Raji (cell line): ENCODE data around the gene CMTM5.

Experiments
- POLR2A ChIP-seq: IDR thresholded peaks from 2 replicates; pipeline ENCODE4 v1.6.1; 2011; ENCODE audit warnings: low read depth, low read length, control low read depth; ENCODE audit not compliant: insufficient read depth

Gene CMTM5

DNA sequence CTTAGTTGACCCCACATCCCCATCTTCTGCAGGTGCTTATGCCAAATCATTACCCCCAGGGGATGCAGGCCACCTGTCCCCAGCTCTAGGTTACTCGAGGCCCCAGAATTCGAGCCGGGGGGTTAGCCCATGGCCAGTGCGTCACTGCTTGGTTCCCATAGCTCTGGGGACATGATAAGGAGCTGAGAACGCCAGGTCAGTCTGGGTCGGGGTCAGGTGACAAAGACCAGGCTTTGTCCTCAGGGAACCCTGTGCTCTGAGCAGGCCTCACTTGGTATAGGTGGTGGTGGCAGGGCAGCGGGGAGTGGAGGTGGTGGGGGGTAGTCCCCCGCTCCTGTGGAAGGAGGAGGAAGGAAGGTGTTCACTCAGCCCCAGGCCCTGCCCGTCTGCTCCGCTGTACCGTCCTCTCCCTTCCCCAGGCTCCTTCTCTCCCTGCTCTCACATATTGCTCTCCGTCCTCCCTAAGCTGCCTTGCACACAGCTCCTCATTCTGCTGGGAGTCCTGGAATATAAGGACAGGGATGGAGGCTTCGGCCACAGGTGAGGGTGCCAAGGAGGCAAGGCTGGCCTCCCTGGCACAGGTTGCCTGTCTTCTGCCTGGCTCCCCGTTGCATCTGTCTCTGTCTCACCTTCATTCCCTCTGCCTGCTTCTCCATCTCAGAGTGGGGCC lies 33.3 kb downstream of the CMTM5 start:
- TF ChIP-seq POLR2A: no peak

DNA sequence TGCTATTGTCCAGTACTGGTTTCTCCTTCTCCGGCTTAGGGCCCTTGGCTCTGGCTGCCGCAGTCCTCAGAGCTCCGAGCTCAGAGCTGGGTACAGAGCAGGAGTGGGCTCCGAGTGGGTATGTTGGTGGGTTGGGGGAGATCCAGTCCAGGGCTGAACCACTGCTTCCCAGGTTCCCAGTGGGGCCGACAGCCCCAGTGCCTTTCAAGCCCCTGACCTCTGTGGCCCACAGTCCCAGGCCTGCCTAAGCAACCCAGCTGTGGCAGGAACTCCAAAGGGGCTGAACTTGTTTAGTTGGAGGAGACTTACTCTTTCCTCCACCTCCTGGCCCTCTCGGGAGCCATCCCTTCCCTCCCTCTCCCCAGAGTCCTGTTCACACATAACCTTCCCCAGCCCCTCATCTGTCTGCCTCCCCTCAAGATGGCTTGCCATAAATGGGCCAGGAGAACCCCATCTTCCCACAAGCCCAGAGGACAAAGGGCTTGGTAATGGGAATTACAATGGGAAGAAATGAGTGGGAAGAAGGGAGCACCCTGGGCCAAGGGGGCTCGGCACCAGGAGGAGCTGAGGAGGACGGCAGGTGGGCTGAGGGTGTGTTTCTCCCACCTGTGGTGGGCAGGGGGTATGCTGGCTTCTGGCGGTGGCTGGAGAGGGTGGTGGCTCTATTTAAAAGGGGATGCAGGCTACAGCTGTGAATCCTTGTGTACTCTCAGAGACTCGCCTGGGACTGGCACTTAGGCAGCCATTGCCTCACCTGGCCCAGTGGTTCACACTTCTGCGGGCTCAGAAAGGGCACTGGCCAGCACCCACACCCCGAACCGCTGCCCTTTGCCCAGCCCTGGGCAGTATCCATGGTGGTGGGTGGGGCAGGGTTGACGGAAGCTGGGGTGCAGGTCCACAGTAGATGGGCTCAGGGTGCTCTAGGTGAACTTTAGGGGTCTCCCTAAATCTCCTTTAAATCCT lies 35.0 kb downstream of the CMTM5 start:
- no peak for TF ChIP-seq POLR2A

DNA sequence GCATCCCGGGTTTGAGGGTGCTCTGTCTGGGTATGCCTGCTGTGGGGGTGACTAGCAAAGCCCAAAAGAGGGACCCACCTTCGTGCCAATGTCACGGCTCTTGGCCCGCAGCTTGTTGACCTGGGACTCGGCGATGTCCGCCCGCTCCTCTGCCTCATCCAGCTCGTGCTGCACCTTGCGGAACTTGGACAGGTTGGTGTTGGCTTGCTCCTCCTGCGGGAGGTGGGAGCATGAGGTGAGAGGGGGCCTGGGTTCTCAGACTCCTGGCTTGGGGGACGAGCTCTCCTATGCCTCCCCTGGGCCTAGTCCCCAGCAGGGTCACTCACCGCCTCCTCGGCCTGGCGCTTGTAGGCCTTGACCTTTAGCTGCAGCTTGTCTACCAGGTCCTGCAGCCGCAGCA lies 36.8 kb downstream of the CMTM5 start:
- TF ChIP-seq POLR2A: no peak

DNA sequence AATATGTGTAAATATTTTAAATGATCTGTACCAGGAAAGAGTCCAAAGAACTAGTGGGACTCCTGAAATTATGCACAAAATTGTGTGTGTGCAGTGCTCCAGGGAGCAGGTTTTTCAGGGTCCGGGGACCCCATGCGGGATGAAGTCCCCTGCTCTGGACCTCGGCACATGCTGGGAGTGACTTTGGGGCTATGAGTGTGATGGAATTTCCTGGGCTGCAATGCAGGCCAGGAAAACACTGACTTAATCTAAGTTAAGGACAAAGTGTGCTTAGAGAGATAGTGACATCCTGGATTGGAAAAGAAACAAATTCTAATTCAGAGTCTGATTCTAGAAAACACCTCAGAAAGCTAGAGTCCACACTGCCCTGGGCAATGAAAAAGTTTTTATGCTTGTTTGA lies 37.4 kb downstream of the CMTM5 start:
- TF ChIP-seq POLR2A: no peak

DNA sequence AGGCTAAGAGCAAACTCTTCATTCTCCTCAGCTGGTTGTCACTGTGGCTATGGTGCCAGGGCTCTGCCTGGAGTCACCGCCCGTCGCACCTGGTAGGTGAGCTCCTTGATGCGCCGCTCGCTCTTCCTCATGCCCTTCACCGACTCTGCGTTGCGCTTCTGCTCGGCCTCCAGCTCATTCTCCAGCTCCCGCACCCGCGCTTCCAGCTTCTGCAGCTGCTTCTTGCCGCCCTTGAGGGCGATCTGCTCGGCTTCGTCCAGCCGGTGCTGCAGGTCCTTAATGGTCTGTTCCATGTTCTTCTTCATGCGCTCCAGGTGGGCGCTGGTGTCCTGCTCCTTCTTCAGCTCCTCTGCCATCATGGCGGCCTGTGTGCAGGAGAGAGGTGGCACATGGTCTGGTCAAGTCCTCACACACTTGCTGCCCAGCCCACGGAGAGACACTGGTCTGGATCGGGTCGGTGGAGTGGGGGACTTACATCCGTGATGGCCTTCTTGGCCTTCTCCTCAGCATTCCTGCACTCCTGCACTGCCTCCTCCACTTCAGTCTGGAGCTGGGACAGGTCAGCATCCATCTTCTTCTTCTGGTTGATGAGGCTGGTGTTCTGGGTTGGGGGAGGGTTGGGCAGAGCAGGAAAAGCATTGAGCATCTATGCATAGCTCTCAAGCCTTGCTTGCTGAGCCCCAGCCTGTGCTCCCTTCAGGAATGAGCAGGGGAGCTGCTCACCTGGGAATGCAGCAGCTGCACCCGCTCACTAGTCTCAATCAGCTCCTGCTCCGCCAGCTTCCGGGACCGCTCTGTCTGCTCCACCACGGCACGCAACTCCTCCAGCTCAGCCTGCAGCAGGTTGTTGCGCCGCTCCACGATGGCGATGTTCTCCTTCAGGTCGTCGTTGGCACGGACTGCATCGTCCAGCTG lies 38.3 kb downstream of the CMTM5 start:
- no peak for TF ChIP-seq POLR2A

DNA sequence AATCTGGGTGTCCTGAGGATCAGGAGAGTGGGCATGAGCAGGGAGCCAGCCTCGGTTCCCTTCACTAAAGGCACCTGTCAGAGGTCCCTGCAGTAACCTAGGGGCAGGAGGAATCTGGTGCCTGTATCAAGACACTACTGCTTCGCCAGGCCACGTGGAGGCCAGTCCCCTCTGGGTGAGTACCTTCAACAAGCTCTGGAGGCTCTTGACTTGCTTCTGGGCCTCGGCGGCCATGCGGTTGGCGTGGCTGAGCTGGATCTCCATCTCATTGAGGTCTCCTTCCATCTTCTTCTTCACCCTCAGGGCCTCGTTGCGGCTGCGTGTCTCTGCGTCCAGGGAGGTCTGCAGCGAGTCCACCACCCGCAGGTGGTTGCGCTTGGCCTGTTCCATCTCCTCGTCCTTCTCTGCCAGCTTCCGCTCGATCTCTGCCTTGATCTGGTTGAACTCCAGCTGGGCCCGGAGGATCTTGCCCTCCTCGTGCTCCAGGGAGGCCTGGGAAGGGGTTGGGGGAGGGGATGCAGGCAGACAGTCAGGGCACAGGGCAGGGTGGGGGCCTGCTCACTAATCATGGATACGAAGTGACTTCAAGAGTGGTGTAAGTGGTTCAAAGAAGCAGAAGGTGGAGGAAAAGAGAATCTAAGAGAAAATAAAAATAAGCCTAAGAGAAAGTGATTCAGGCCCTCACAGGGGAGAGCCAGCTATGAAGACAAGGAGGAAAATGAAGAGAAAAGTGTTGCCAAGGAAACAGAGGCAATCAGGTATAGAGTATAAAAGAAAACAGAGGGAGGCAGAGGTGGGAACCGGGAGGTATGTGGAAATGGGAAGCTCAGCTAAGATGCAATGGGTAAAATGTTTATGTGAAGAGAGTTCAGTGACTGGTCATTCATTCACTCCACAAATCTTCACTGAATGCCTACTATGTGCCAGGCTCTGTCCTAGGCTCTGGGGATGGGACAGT lies 39.3 kb downstream of the CMTM5 start:
- no peak for TF ChIP-seq POLR2A

DNA sequence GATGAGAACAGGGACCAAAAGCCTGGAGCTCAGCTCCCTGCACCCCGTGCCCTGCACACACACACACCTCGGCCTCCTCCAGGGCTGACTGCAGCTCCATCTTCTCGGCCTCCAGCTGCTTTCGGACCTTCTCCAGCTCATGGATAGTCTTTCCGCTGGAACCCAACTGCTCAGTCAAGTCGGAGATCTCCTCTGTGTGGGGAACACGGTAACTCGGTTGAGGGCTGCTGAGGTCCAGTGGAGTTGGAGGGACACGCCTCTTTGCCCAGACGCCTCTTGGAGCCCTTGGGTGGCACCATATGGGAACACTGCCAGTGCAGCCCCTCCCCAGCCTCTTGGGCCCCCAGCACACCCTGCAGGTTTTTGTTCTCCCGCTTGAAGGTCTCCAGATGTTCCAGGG lies 40.0 kb downstream of the CMTM5 start:
- no peak for TF ChIP-seq POLR2A

DNA sequence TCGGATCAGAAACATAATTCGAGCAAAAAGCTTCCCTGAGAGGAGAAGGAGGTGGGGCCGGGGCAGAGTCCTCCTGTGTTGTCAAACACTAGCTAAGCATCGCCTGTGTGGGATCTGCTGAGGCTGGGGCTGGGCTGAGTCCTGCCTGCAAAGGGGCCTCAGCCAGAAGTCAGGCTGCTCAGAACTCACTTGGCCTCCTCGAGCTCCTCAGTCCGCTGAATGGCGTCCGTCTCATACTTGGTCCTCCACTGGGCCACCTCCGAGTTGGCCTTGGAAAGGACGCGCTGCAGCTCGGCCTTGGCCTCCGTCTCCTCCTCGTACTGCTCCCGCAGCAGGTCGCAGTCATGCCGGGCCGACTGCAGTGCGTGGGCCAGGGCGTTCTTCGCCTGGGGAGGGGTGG lies 41.2 kb downstream of the CMTM5 start:
- TF ChIP-seq POLR2A: no peak

DNA sequence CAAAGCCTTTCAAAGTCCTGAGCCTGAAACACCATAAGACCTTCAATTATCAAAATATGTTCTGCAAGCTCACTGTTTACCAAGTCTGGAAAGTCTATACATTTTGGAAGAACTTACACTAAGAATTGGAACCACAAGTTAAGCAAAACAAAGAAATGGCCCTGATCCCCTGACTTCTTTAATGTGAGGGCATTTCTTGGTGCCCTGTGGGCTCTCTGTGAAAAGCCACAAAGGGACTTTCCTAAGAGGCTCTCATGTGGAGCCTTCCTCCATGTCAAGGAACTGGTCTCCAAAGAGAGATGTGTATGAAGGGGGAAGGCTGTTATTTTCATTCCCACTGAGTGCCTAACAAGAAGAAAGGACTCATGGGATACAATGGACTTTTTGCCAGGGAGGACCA lies 44.7 kb downstream of the CMTM5 start:
- no peak for TF ChIP-seq POLR2A

DNA sequence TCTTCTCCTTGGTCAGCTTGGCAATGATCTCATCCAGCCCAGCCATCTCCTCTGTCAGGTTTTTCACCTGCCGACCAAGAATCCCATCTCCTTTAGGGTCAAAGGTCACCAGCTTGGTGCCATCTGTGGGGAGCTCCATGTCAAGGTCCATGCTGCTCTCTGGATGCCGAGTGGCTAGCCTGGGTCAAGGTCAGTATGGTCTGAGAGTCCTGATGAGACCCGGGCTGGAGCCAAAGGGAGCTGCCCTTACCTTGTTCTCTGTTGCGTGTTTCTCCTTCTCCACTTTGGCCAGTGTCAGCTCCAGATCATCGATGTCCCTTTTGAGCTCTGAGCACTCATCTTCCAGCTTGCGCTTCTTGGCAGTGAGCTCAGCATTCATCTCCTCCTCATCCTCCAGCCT lies 46.8 kb downstream of the CMTM5 start:
- no peak for TF ChIP-seq POLR2A

DNA sequence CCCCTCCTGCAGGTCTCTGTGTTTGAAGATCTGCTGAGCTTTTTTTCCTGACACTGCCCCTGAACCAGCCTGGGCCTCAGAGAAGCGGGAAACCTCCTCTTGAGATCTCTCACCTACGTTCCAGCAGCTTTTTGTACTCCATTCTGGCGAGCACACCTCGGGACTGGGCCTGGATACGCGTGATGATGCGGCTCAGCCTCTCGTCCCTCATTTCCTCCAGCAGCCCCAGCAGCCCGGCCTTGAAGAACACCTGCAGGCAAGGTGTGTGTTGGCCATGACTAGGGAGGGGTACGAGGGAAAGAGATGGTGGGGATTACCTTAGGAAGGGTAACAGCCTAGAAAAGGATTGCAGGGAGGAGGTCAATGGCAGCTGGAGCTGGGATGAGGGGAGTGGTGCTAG lies 48.3 kb downstream of the CMTM5 start:
- TF ChIP-seq POLR2A: no peak

DNA sequence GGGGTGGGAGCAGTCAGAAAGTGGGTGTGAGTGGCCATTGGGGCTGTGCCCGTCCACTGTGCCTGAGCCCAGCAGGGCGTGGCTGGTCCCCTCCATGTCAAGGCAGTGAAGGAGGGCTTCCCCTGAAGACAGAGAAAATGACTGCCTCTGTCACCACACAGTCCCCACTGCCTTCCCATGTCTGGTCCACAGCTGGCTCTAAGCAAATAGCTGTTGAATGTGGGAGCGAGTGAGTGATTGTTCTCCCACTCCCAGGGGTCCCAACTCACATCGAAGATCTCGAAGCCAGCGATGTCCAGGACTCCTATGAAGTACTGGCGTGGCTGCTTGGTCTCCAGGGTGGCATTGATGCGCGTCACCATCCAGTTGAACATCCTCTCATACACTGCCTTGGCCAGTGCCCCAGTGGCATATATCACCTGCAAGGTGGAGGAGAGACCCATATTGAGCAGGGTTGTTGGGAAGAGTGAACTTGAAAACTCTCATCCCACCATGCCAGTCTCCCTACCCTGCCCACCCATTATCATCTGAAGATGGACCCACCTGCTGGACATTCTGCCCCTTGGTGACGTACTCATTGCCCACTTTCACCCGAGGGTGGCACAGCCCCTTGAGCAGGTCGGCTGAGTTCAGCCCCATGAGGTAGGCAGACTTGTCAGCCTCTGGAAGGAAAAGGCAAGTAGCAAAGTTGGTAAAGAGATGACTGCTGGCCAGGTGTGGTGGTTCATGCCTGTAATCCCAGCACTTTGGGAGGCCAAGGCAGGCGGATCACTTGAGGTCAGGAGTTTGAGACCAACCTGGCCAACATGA lies 52.0 kb downstream of the CMTM5 start:
- no peak for TF ChIP-seq POLR2A
